SW480 (cell line): ENCODE data around the gene ACVR1B.
A peak's percentile ranks its signal among the peaks of the same experiment; 100 is the strongest.

Experiments used
- DNase-seq: peaks from one replicate; pipeline ENCODE4 v3.0.0-alpha.2; 2016; ENCODE audit warnings: low spot score

ACVR1B gene

GRCh38 chr12:52022841-52023181 lies 71.3 kb downstream of the ACVR1B start:
- DNase-seq = peak; percentile 43

DNA sequence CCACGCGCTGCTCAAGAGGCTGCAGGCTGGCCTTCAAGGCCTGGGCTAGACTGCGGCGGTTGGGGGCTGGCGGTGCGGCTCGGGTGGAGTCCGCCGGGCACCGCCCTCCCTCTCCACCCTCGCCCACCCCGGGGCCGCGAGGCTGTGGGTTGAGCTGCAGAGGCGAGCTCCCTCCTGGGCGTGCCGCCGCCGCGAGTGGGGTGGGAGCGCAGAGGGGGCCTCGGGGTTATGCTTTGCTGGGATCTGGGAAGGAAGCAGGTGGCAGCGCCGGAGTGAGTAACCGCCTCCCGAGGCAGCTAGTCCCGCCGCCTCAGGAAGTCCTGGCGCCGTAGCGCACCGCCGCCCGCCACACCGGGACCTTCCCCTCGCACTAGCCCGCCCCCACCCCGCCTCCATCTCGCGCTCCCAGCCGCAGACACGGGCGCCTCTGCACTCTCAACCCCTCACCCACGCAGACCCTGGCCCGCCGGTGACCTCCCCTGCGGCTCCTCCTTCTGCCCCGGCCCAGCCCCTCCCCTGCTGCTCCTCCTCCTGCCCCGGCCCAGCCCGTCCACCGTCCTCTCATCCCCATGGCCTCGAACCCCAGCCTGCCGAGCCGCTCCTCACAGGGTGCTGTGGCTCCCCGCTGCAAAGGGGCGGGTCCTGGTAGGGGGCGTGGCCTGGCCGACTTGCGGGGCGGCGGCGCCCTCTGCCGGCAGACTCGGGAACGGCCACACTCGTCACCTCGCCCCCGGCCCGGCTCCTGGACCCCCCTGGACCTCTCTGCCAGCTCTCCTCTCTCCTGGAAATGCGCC lies 71.9 kb downstream of the ACVR1B start:
- peak; percentile 64 for DNase-seq

DNA sequence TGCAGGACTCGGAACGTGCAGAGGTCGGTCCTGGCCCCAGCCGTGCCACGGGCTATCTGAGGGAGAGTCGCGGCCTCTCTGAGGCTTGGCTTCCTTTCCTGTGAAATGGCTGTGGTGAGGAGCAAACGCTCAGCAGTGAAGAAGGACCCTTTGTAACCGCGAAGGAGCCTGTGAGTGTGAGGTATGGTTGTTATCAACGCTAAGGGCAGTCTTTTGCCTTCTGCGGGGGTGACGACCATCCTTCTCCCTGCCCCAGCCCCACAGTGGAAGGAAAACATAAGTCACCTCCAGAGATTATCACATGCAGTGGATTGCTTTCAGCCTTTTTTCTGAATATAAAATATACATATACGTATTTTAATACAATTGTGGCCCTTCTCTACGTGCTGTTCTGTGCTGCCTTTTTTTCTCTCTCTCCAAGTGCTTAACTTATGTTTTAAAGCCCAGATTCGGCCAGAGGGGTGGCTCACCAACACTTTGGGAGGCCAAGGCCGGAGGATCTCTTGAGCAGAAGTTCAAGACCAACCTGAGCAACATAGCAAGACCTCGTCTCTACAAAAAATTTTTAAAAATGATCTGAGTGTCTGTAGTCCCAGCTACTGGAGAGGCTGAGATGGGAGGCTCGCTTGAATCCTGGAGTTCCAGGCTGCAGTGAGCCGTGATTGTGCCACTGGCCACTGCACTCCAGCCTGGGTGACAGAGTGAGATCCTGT lies 72.6 kb downstream of the ACVR1B start:
- DNase-seq = no peak

DNA sequence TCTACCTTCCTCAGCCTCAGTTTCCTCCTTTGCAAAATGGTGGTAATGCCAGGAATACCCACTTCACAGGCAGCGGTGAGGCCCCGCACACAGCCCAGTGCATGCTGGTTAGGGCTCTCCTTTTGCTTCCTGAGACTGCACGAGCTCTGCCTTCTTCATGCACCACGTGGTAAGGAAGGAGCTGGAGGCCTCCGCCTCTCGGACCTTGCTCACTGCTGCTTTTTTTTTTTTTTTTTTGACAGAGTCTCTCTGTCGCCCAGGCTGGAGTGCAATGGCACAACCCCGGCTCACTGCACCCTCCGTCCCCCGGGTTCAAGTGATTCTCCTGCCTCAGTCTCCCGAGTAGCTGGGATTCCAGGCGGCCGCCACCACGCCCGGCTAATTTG lies 73.3 kb downstream of the ACVR1B start:
- no peak for DNase-seq

- no peak for DNase-seq
These were observed 74.8 kb downstream of the ACVR1B start for GRCh38 chr12:52026263-52026662.

- DNase-seq = no peak
These were observed 75.8 kb downstream of the ACVR1B start for GRCh38 chr12:52027085-52027843.

GRCh38 chr12:52029685-52030084 lies 78.2 kb downstream of the ACVR1B start:
- peak; percentile 44 for DNase-seq

GRCh38 chr12:52032446-52032803 lies 80.9 kb downstream of the ACVR1B start:
- no peak for DNase-seq

- peak; percentile 96 for DNase-seq
These were observed 81.4 kb downstream of the ACVR1B start for GRCh38 chr12:52032804-52033445.

DNA sequence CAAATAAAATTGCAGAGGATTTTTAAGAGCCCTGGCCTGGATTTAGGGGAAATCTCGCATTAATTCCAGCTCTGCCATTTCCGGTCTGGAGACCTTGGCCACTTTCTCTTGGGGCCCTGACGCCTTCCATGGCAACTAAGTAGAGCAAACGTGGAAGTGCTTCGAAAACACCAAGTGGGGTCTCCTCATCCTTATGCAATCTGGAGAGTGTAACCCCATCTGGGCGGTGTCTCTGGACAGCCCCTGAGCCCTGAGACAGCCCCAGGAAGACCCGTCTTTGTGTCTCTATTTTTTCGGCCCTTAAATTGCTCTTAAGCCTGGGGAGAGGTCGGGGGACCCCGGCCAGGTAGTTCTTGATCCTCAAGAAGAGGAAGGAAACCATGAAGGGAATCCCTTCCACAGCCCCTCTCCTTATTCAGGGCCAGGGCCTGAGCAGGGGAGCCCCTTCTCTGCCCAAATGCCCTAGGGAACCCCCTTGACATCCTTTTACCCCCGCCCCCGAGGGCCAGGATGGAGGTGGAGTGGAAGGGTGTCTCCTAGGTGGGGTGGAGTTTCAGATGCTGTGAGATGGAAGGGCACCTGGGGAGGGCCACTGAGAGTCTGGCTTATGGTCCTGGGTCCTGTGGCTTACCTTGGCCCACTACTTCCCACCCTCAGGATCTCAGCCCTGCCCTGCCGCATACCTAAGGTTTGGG lies 82.1 kb downstream of the ACVR1B start:
- no peak for DNase-seq

GRCh38 chr12:52035190-52035589 lies 83.7 kb downstream of the ACVR1B start:
- DNase-seq = no peak

GRCh38 chr12:52035926-52036325 lies 84.4 kb downstream of the ACVR1B start:
- DNase-seq = no peak

DNA sequence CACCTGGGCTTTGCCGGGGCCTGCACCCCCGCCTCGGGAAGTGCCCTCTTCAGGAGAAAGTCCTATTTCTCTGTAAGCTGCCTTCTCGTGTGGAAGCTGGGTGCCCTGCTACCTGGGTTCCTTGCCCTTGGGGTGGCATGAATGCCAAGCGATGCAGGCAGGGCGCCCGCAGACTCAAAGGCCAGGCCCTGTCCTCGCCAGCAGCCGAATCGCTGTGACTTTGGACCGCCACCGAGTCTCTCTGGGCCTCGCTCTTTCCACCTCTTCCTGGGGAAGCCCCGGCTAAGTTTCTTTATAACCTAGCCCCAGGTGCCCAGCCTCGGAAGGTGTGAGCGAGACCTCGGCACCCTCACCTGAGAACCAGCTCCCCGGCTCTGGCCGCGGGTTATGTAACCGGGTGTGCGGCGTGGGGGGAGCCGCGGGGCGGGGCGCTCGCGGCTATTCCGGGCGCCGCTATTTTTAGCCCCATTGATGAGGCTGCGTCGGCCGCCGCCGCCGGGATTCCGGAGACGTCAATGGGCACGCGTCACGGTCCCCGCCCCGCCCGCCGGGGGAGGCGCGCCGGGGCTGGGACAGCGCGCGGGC lies 85.2 kb downstream of the ACVR1B start:
- peak; percentile 78 for DNase-seq

DNA sequence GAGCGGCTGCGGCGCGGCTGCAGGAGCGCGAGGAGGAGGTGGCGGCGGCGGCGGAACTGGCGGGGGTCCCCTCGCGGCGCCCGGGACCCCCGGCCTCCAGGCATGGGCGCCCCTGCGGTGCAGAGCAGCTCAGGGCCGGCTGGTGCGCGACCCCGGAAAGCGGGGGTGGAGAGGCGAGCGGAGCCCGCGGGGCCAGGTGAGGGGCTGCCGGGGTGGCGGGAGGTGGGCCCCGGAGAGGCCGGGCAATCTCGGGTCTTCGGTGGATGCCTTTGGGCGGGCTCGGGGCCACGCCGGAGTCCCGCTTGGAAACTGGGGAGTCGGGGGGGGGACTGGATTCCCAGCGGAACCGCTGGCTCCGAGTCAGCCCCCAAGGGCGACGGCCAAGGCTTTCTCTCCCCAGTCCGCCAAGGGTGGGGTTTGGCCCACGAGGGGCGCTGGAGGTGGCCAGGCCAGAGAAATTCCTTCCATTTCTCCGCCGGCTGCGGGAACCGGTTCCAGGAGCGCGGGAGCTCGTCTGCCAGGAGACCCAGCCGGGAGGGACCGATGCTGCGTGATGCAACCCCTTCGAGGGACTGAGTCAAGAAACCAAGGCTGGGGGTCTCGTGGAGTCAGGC lies 85.9 kb downstream of the ACVR1B start:
- no peak for DNase-seq

DNA sequence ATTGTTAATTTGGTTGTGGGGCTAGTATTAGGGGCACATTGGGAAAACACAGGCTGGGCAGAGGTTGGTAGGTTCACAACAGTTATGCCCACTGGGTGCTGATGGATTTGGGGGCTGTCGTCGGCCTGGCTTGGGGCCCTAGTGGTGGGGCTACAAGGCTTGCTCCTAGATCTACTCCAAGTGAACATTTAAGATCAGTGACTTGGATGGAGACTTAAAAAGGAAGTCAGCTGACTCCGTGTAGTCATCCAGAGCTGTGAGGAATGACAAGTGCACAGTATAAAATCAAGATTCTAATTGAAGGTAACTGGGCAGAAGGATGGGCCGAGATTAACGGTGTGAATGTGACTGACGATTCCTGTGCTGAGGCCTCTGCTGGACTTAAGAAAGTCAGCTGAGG lies 86.9 kb downstream of the ACVR1B start:
- no peak for DNase-seq

- DNase-seq = no peak
These were observed 89.5 kb downstream of the ACVR1B start for GRCh38 chr12:52041035-52041434.

GRCh38 chr12:52041695-52042123 lies 90.2 kb downstream of the ACVR1B start:
- DNase-seq = no peak

- no peak for DNase-seq
These were observed 91.3 kb downstream of the ACVR1B start for GRCh38 chr12:52042706-52043385.

GRCh38 chr12:52043386-52044212 lies 92.1 kb downstream of the ACVR1B start:
- DNase-seq = no peak
